ENCODE measurements around the gene CARS1. TPM values are rescaled to one million over a fixed set of nuclear protein-coding genes. Genes with fewer than 3 reads are reported as not detected.
"Not testable (repeated sequence)": the region's sequence is repeated elsewhere in the genome, so short reads cannot be mapped to it uniquely, and the experiment has no call there.

The CARS1 gene
- total and polyA plus RNA-seq, 2 of the 8 experiments (the other 6 are each of a cell fraction or from before 2014, with no cell fraction given) = 44.1 to 100 TPM

- CTCF ChIA-PET (ENCODE audit: partially characterized antibody) = interaction anchor here (1.6 to 2.2 kb wide), 3 partner anchors 18 to 27 kb away, joined by 6 to 16 read pairs (median 12); no protein-coding TSS in a partner anchor
Observed at GRCh38 chr11:3063876-3064275, 6.7 kb upstream of the CARS1 start.

More at GRCh38 chr11:3063876-3064275, 6.7 kb upstream of the CARS1 start:
- H3K23ac ChIP-seq (ENCODE audit: insufficient read length); H2BK12ac ChIP-seq (ENCODE audit: low read depth, low read length); H2AFZ ChIP-seq (ENCODE audit: low read length); H3K4me1 ChIP-seq (replicated peaks in 1 of 4; ENCODE audit: control insufficient read depth in 3 of 4, insufficient read depth in 4 of 4, low read length in 3 of 4); H4K20me1 ChIP-seq (replicated peaks in 1 of 2; ENCODE audit: control insufficient read depth in 1 of 2, insufficient read depth in 2 of 2, low read length in 2 of 2); H2BK120ac ChIP-seq (replicated peaks; ENCODE audit: low read depth, low read length); H3K27ac ChIP-seq (ENCODE audit: low read depth, low read length); H3K27me3 ChIP-seq (replicated peaks in 1 of 4; ENCODE audit: control insufficient read depth in 3 of 4, extremely low read depth in 1 of 4, insufficient read depth in 3 of 4, low read length in 3 of 4); DNase-seq (ENCODE audit: low read depth in 1 of 2, low spot score in 2 of 2); H2BK5ac ChIP-seq (ENCODE audit: low read depth, low read length); H2BK20ac ChIP-seq (ENCODE audit: low read length); H3K4me3 ChIP-seq (ENCODE audit: extremely low read depth in 1 of 4, insufficient read depth in 2 of 4, low read depth in 3 of 4, low read length in 4 of 4); H4K91ac ChIP-seq (replicated peaks; ENCODE audit: insufficient read length, low read length); FAIRE-seq; H3K4ac ChIP-seq (replicated peaks; ENCODE audit: insufficient read length, low read depth, low read length); H3K56ac ChIP-seq (replicated peaks; ENCODE audit: insufficient read length, low read depth, low read length); H4K5ac ChIP-seq (ENCODE audit: insufficient read length, low read depth, low read length); H3K79me1 ChIP-seq (ENCODE audit: low read depth, low read length); H2AK5ac ChIP-seq (ENCODE audit: low read depth, low read length); H3K23me2 ChIP-seq (ENCODE audit: low read depth, low read length); H3K18ac ChIP-seq (ENCODE audit: extremely low read depth, low read length); H3K9ac ChIP-seq (replicated peaks in 1 of 4; ENCODE audit: extremely low read depth in 1 of 4, low read depth in 3 of 4, low read length in 3 of 4); H4K8ac ChIP-seq (ENCODE audit: extremely low read depth, insufficient read depth, low read length); H3K36me3 ChIP-seq (ENCODE audit: control insufficient read depth in 2 of 4, insufficient read depth in 4 of 4, low read length in 3 of 4); H3K14ac ChIP-seq (ENCODE audit: insufficient read length); H2BK15ac ChIP-seq (ENCODE audit: low read length); H3K79me2 ChIP-seq (ENCODE audit: control insufficient read depth in 1 of 2, insufficient read depth in 2 of 2, low read length in 2 of 2): not testable (repeated sequence)
- POLR2A ChIA-PET (ENCODE audit: partially characterized antibody) = interaction anchor here (1.0 kb wide), 1 partner anchor 15 kb away, joined by 4 read pairs; no protein-coding TSS in a partner anchor
- TF ChIP-seq JUND (IDR thresholded peaks at IDR 0.05; ENCODE audit: low read length) (peak; percentile 41; the same call in 1 of the 2 replicates), TEAD4 (IDR thresholded peaks at IDR 0.05; ENCODE audit: low read depth, low read length) (peak; percentile 90), MAX (IDR thresholded peaks at IDR 0.05) (0 out of 2 replicates have a peak, but pooled peaks have one; percentile 40)
- 0 out of 4 replicates have a peak overlapping the region, but pooled peaks of 1 of the 2 experiments have one; percentile 1 for H3K4me2 ChIP-seq (ENCODE audit: insufficient read depth in 1 of 2, low read depth in 2 of 2, low read length in 2 of 2)
- 44% methylated on average over 8 of the region's 8 CpGs; no CpG with 5 or more reads in 1 of the 2 experiments for WGBS, 2 experiments (ENCODE audit: extremely low coverage in 1 of 2, insufficient coverage in 1 of 2, insufficient read length in 1 of 2, insufficient replicate concordance in 2 of 2, low coverage in 1 of 2, low lambda C conversion rate in 2 of 2, missing lambda C conversion rate in 1 of 2)
- peaks cover 11 to 15% of the 10 kb centered on the region in 2 experiments for H3K9me3 ChIP-seq (ENCODE audit: insufficient read depth in 2 of 2, low read depth in 1 of 2, low read length in 1 of 2)
